ENCODE results near the gene EMILIN2. TPM values are rescaled to one million over a fixed set of nuclear protein-coding genes. Genes with fewer than 3 reads are reported as not detected.

Gene EMILIN2
- total and polyA plus RNA-seq, 8 donors, result 2.0 to 120 (median 5.7) TPM

- intact Hi-C loops (cut with DNase I; ENCODE audit: low total_unique reads), result no loop called here
- H3K4me1 ChIP-seq, result peaks cover 8 to 22% (median 18%) of the 10 kb centered on the region in 4 donors
- no peaks in the 10 kb centered on the region for H3K27me3 ChIP-seq
- no peak overlapping the region for H3K27ac ChIP-seq
- DNase-seq, result no peak
- 92 to 97% (median 95%) methylated on average over 14 to 16 of the region's 16 CpGs for WGBS, 5 donors
- H3K9me3 ChIP-seq, result no peaks in the 10 kb centered on the region
- peaks cover 68 to 95% (median 94%) of the 10 kb centered on the region in 4 donors for H3K36me3 ChIP-seq
- no peak for TF ChIP-seq CTCF (IDR thresholded peaks at IDR 0.05)
- no peak for TF ChIP-seq POLR2AphosphoS5 (IDR thresholded peaks at IDR 0.05)
- TF ChIP-seq POLR2A (IDR thresholded peaks at IDR 0.05), result no peak
- no peak for TF ChIP-seq EP300 (IDR thresholded peaks at IDR 0.05)
- H3K4me3 ChIP-seq, result no peak overlapping the region
These were observed 73.9 kb downstream of the EMILIN2 start for GRCh38 chr18:2920546-2921343.

DNA sequence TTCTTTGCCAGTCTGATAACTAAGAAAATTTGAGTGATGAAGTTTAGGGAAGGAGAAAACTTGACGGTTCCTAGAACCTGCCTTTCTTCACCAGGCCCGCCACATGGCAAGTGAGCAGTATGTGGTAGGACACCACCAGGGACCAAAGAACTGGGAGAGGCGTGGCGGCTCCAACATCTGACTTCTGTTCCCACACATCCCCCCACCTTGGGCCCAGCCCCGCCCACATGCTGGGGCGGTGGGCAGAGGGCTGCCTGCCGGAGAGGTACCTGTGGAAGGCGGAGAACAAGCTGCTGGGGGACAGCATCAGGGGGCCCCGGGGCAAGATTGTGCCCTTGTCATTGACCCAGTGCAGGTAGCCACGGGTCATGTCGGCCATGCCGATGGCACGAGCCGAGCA lies 75.0 kb downstream of the EMILIN2 start:
- 91 to 96% (median 94%) methylated on average over 14 of the region's 14 CpGs for WGBS, 5 donors
- Histone ChIP-seq H3K4me1 (peaks cover 8 to 12% (median 11%) of the 10 kb centered on the region in 4 donors), H3K4me3 (no peak overlapping the region), H3K27ac (no peak overlapping the region), H3K9me3 (no peaks in the 10 kb centered on the region), H3K36me3 (peaks cover 78 to 95% (median 94%) of the 10 kb centered on the region in 4 donors), H3K27me3 (no peaks in the 10 kb centered on the region)
- TF ChIP-seq EP300 (IDR thresholded peaks at IDR 0.05) (no peak), POLR2AphosphoS5 (IDR thresholded peaks at IDR 0.05) (no peak), CTCF (IDR thresholded peaks at IDR 0.05) (no peak), POLR2A (IDR thresholded peaks at IDR 0.05) (no peak)
- no peak for DNase-seq
- intact Hi-C loops (cut with DNase I; ENCODE audit: low total_unique reads), result no loop called here

GRCh38 chr18:2923464-2923863 lies 76.7 kb downstream of the EMILIN2 start:
- Histone ChIP-seq H3K27ac (no peak overlapping the region), H3K36me3 (peaks cover 95 to 100% (median 100%) of the 10 kb centered on the region in 4 donors), H3K27me3 (no peaks in the 10 kb centered on the region), H3K4me1 (no peaks in the 10 kb centered on the region), H3K4me3 (no peak overlapping the region), H3K9me3 (no peaks in the 10 kb centered on the region)
- no peak for TF ChIP-seq POLR2A (IDR thresholded peaks at IDR 0.05)
- no peak for TF ChIP-seq EP300 (IDR thresholded peaks at IDR 0.05)
- no peak for TF ChIP-seq CTCF (IDR thresholded peaks at IDR 0.05)
- no peak for TF ChIP-seq POLR2AphosphoS5 (IDR thresholded peaks at IDR 0.05)
- no peak for DNase-seq
- 83 to 93% (median 91%) methylated on average over 6 of the region's 6 CpGs for WGBS, 5 donors
- intact Hi-C loops (cut with DNase I; ENCODE audit: low total_unique reads), result no loop called here

DNA sequence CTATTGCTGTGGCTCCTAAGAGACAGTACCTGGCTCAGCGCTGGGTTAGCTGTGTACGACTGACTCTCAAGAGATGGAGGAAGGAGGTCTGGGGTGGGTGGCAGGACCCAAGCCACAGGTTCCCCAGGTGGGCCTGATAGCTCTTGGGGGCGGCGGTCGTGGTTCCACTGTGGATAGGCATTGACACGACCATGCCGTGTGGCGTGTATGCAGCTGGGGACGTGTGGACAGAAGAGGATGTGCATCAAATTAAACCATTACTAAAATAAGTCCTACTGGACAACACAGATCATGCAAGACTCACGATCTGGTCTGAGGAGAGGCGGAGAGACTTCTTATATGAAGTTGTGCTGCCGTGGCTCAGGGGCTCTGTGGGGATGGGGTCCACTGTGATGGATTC lies 78.1 kb downstream of the EMILIN2 start:
- no peak for DNase-seq
- Histone ChIP-seq H3K4me3 (no peak overlapping the region), H3K9me3 (no peaks in the 10 kb centered on the region), H3K27me3 (no peaks in the 10 kb centered on the region), H3K36me3 (peaks cover 90 to 100% (median 100%) of the 10 kb centered on the region in 4 donors), H3K27ac (no peak overlapping the region), H3K4me1 (no peaks in the 10 kb centered on the region)
- WGBS, 5 donors, result 89 to 96% (median 92%) methylated on average over 12 of the region's 12 CpGs
- TF ChIP-seq POLR2A (IDR thresholded peaks at IDR 0.05) (no peak), POLR2AphosphoS5 (IDR thresholded peaks at IDR 0.05) (no peak), EP300 (IDR thresholded peaks at IDR 0.05) (no peak), CTCF (IDR thresholded peaks at IDR 0.05) (no peak)
- intact Hi-C loops (cut with DNase I; ENCODE audit: low total_unique reads), result loop anchor here (5.0 kb wide), 1 partner anchor 317 kb away; no protein-coding TSS in a partner anchor
